SK-N-SH (cell line): Measurements from ENCODE around the gene EIF3A. TPM values are rescaled to one million over a fixed set of nuclear protein-coding genes. Genes with fewer than 3 reads are reported as not detected.

Source experiments
- CTCF ChIA-PET: fragments of 300-600, 350-600 bp; formaldehyde crosslinking; extraction: SDS; loops from one replicate; lab custom pipeline; 2021; lab: Yijun Ruan, JAX
- POLR2A ChIA-PET: fragments of 350-600 bp; sonication (Branson Sonifier 250); formaldehyde crosslinking; extraction: SDS; loops from one replicate; lab custom pipeline; 2020; ENCODE audit warnings: antibody characterized with exemption, inconsistent platforms; lab: Yijun Ruan, JAX
- DNase-seq: peaks from one replicate; pipeline ENCODE4 v3.0.0; 2012
- H2AFZ ChIP-seq: fragments of 200-600 bp; sonication (generic); 2 replicates; pipeline ENCODE4 v1.8.1; 2016; ENCODE audit warnings: antibody characterized with exemption, mild to moderate bottlenecking, low read depth
- H3F3A ChIP-seq: fragments of 200-600 bp; sonication (generic); replicated peaks from 2 replicates; pipeline ENCODE3; 2016; ENCODE audit warnings: antibody characterized with exemption, mild to moderate bottlenecking; ENCODE audit not compliant: insufficient read depth
- H3K27ac ChIP-seq, 2 experiments: fragments of 200-500 bp in 1 of 2; fragments of 200-600 bp in 1 of 2; sonication (Bioruptor generic) in 1 of 2; sonication (generic), shearing (Covaris generic) in 1 of 2; 2 replicates each; pipeline versions ENCODE4 v1.5.1 to v1.6.1; 2014 to 2016; ENCODE audit warnings: low read depth in 2 of 2, inconsistent platforms in 1 of 2, low read length in 1 of 2, mild to moderate bottlenecking in 1 of 2, mixed read lengths in 1 of 2
- H3K27me3 ChIP-seq: fragments of 200-600 bp; sonication (generic), shearing (Covaris generic); 2 replicates; pipeline ENCODE4 v1.6.1; 2016; ENCODE audit warnings: mixed run types; ENCODE audit not compliant: insufficient read depth
- H3K36me3 ChIP-seq, 2 experiments: fragments of 200-500 bp in 1 of 2; fragments of 200-600 bp in 1 of 2; sonication (Bioruptor generic) in 1 of 2; sonication (generic) in 1 of 2; replicated peaks in 1 of 2; 2 replicates each; pipeline versions ENCODE3 to v1.5.1; 2014 to 2016; ENCODE audit warnings: low read length in 1 of 2, mild to moderate bottlenecking in 1 of 2; ENCODE audit not compliant: insufficient read depth in 2 of 2, control insufficient read depth in 1 of 2
- H3K4me1 ChIP-seq, 2 experiments: fragments of 200-500 bp in 1 of 2; fragments of 200-600 bp in 1 of 2; sonication (Bioruptor generic) in 1 of 2; sonication (generic), shearing (Covaris generic) in 1 of 2; 2 replicates each; pipeline versions ENCODE4 v1.5.1 to v1.6.1; 2014 to 2016; ENCODE audit warnings: low read depth in 1 of 2, low read length in 1 of 2, mixed run types in 1 of 2; ENCODE audit not compliant: insufficient read depth in 2 of 2, control insufficient read depth in 1 of 2
- H3K4me2 ChIP-seq: fragments of 200-600 bp; sonication (generic), shearing (Covaris generic); 2 replicates; pipeline ENCODE4 v1.6.1; 2017; ENCODE audit warnings: mixed run types
- H3K4me3 ChIP-seq, 2 experiments: fragments of 200-500 bp in 1 of 2; fragments of 200-600 bp in 1 of 2; sonication (Bioruptor generic) in 1 of 2; sonication (generic), shearing (Covaris generic) in 1 of 2; 2 replicates each; pipeline versions ENCODE4 v1.5.1 to v1.8.1; 2014 to 2016; ENCODE audit warnings: low read depth in 2 of 2, inconsistent platforms in 1 of 2, low read length in 1 of 2, mild to moderate bottlenecking in 1 of 2, mixed read lengths in 1 of 2, moderate library complexity in 1 of 2
- H3K79me2 ChIP-seq: fragments of 200-600 bp; sonication (generic); 2 replicates; pipeline ENCODE4 v1.8.1; 2017; ENCODE audit warnings: mild to moderate bottlenecking; ENCODE audit not compliant: insufficient read depth
- H3K9ac ChIP-seq: fragments of 200-600 bp; sonication (generic); 2 replicates; pipeline ENCODE4 v1.6.1; 2017; ENCODE audit warnings: mixed run types
- H3K9me2 ChIP-seq: fragments of 200-600 bp; sonication (generic); 2 replicates; pipeline ENCODE4 v1.6.1; 2017; ENCODE audit warnings: mixed run types
- H3K9me3 ChIP-seq: fragments of 200-600 bp; sonication (generic); 2 replicates; pipeline ENCODE4 v1.6.1; 2017; ENCODE audit warnings: mixed run types, mild to moderate bottlenecking, moderate library complexity
- H4K20me1 ChIP-seq: fragments of 200-600 bp; sonication (generic); 2 replicates; pipeline ENCODE4 v1.6.1; 2017; ENCODE audit warnings: mild to moderate bottlenecking, mixed run types; ENCODE audit not compliant: insufficient read depth
- EP300 ChIP-seq, 2 experiments: IDR thresholded peaks; 2 replicates each; pipeline versions ENCODE4 v1.4.0 to v1.6.1; 2012; ENCODE audit warnings: borderline replicate concordance in 1 of 2, low read depth in 1 of 2, low read length in 1 of 2
- EZH2phosphoT487 ChIP-seq: fragments of 200-600 bp; sonication (generic); IDR thresholded peaks from 2 replicates; pipeline ENCODE4 v1.6.1; 2017; ENCODE audit warnings: low read depth, mixed run types, mild to moderate bottlenecking, antibody characterized with exemption, moderate library complexity, borderline replicate concordance
- FOSL2 ChIP-seq: IDR thresholded peaks from 2 replicates; pipeline ENCODE4 v1.4.0; 2012; ENCODE audit warnings: low read depth, mild to moderate bottlenecking, moderate library complexity, borderline replicate concordance
- FOXM1 ChIP-seq: IDR thresholded peaks from 2 replicates; pipeline ENCODE4 v1.4.0; 2012; ENCODE audit warnings: low read depth, mild to moderate bottlenecking
- IRF3 ChIP-seq: fragments of 150-350 bp; IDR thresholded peaks from 2 replicates; pipeline ENCODE4 v1.6.1; 2016; ENCODE audit warnings: mild to moderate bottlenecking, low read depth, low read length
- MAX ChIP-seq: IDR thresholded peaks from 2 replicates; pipeline ENCODE4 v1.4.0; 2012; ENCODE audit warnings: low read depth
- MXI1 ChIP-seq: IDR thresholded peaks from 2 replicates; pipeline ENCODE4 v1.6.1; 2012; ENCODE audit warnings: mild to moderate bottlenecking, low read depth, low read length, improper control_type of control experiment
- NFIC ChIP-seq: IDR thresholded peaks from 2 replicates; pipeline ENCODE4 v1.4.0; 2012; ENCODE audit warnings: borderline replicate concordance
- NRF1 ChIP-seq: IDR thresholded peaks from 2 replicates; pipeline ENCODE4 v1.6.1; 2012; ENCODE audit warnings: low read depth, mild to moderate bottlenecking, low read length
- RAD21 ChIP-seq: IDR thresholded peaks from 2 replicates; pipeline ENCODE4 v1.6.1; 2012; ENCODE audit warnings: mild to moderate bottlenecking, low read length
- REST ChIP-seq: IDR thresholded peaks from 2 replicates; pipeline ENCODE4 v1.6.1; 2012; ENCODE audit warnings: mild to moderate bottlenecking, low read depth, low read length, moderate library complexity
- RFX5 ChIP-seq: IDR thresholded peaks from 2 replicates; pipeline ENCODE4 v1.6.1; 2012; ENCODE audit warnings: mild to moderate bottlenecking, improper control_type of control experiment, low read length
- SIN3A ChIP-seq: IDR thresholded peaks from 2 replicates; pipeline ENCODE4 v1.6.1; 2012; ENCODE audit warnings: low read depth, mild to moderate bottlenecking, low read length, moderate library complexity, borderline replicate concordance
- SMC3 ChIP-seq: IDR thresholded peaks from 2 replicates; pipeline ENCODE4 v1.6.1; 2012; ENCODE audit warnings: low read depth, low read length, improper control_type of control experiment
- TAF1 ChIP-seq: IDR thresholded peaks from 2 replicates; pipeline ENCODE4 v1.6.1; 2012; ENCODE audit warnings: low read depth, mild to moderate bottlenecking, low read length, moderate library complexity, borderline replicate concordance
- TEAD4 ChIP-seq: IDR thresholded peaks from 2 replicates; pipeline ENCODE4 v1.4.0; 2012; ENCODE audit warnings: mild to moderate bottlenecking, borderline replicate concordance; ENCODE audit not compliant: insufficient read depth
- USF1 ChIP-seq: IDR thresholded peaks from 2 replicates; pipeline ENCODE4 v1.4.0; 2012; ENCODE audit warnings: low read depth, borderline replicate concordance
- YY1 ChIP-seq: IDR thresholded peaks from 2 replicates; pipeline ENCODE4 v1.4.0; 2012; ENCODE audit warnings: low read depth, mild to moderate bottlenecking
- WGBS: methylation state at CpG from one replicate; pipeline ENCODE4 v1.1.6; 2017; ENCODE audit warnings: low lambda C conversion rate; 5-methylcytosine and 5-hydroxymethylcytosine counted together
- polyA plus RNA-seq, 3 experiments: library from polyadenylated mRNA; depleted of rRNA; stranded (reverse); fragments of >200 nt; gene quantifications; 2 replicates each; pipeline ENCODE4 v1.2.3, GENCODE V29; 2012

Gene EIF3A
- polyA plus RNA-seq, 1 of the 3 experiments (the other 2 are of a cell fraction), result 25.8 TPM

- no peaks in the 10 kb centered on the region for H4K20me1 ChIP-seq
- no peak overlapping the region for H3K27ac ChIP-seq
- H3K36me3 ChIP-seq, result no peaks in the 10 kb centered on the region
- peaks cover 5% of the 10 kb centered on the region; the same call in 1 of the 2 replicates for H3K27me3 ChIP-seq
- H2AFZ ChIP-seq, result no peak overlapping the region
- no peak for TF ChIP-seq MAX
- no peak for TF ChIP-seq MXI1
- no peak for TF ChIP-seq EZH2phosphoT487
- TF ChIP-seq YY1, result no peak
- TF ChIP-seq RFX5, result no peak
- no peak for TF ChIP-seq TEAD4
- no peak for TF ChIP-seq FOSL2
- no peak for TF ChIP-seq TAF1
- no peaks in the 10 kb centered on the region for H3K4me1 ChIP-seq
- no peaks in the 10 kb centered on the region for H3K79me2 ChIP-seq
- no peaks in the 10 kb centered on the region for H3K9me3 ChIP-seq
- no peak overlapping the region for H3K4me2 ChIP-seq
- no peak for DNase-seq
- CTCF ChIA-PET, result no interaction called here
- no peak overlapping the region for H3K9ac ChIP-seq
- no peaks in the 10 kb centered on the region for H3F3A ChIP-seq
- H3K9me2 ChIP-seq, result no peaks in the 10 kb centered on the region
- WGBS, result 78% methylated on average over 10 of the region's 10 CpGs
- H3K4me3 ChIP-seq, result no peak overlapping the region
- POLR2A ChIA-PET, result no interaction called here
Measured at GRCh38 chr10:118995739-118996138, 84.9 kb downstream of the EIF3A start.

- no peaks in the 10 kb centered on the region for H3K9me2 ChIP-seq
- H3K27ac ChIP-seq, result no peak overlapping the region
- no peak for DNase-seq
- no peaks in the 10 kb centered on the region for H3K4me1 ChIP-seq
- H3K9ac ChIP-seq, result no peak overlapping the region
- peaks cover under 1% of the 10 kb centered on the region; the same call in 1 of the 2 replicates for H3K27me3 ChIP-seq
- H3F3A ChIP-seq, result no peaks in the 10 kb centered on the region
- no peaks in the 10 kb centered on the region for H3K79me2 ChIP-seq
- no peak overlapping the region for H3K4me2 ChIP-seq
- WGBS, result 0% methylated on average over 2 of the region's 2 CpGs
- POLR2A ChIA-PET, result no interaction called here
- H2AFZ ChIP-seq, result no peak overlapping the region
- H3K9me3 ChIP-seq, result no peaks in the 10 kb centered on the region
- no peak for TF ChIP-seq FOSL2
- TF ChIP-seq EP300 (IDR thresholded peaks at IDR 0.05; ENCODE audit: borderline replicate concordance in 1 of 2, low read depth in 1 of 2, low read length in 1 of 2), result no peak
- TF ChIP-seq NRF1, result no peak
- no peak for TF ChIP-seq SIN3A
- no peak for TF ChIP-seq FOXM1
- TF ChIP-seq REST, result no peak
- TF ChIP-seq TAF1, result no peak
- TF ChIP-seq IRF3, result no peak
- no peak for TF ChIP-seq TEAD4
- TF ChIP-seq SMC3, result no peak
- no peak for TF ChIP-seq USF1
- no peak for TF ChIP-seq YY1
- TF ChIP-seq RAD21, result no peak
- TF ChIP-seq NFIC, result no peak
- TF ChIP-seq EZH2phosphoT487, result no peak
- TF ChIP-seq, all 33 proteins: peak for 0
- Histone ChIP-seq H3K36me3 (no peaks in the 10 kb centered on the region), H4K20me1 (no peaks in the 10 kb centered on the region), H3K4me3 (no peak overlapping the region)
- CTCF ChIA-PET, result no interaction called here
Measured at GRCh38 chr10:118994321-118994720, 86.3 kb downstream of the EIF3A start.
